Measurements from ENCODE around the gene HHEX.

The HHEX gene

GRCh38 chr10:92720831-92721165 is 31.0 kb downstream of the HHEX start:
- TF ChIP-seq CTCF (IDR thresholded peaks at IDR 0.05; ENCODE audit: borderline replicate concordance, insufficient read depth, low read depth, low read length): no peak

GRCh38 chr10:92722349-92722748 is 32.6 kb downstream of the HHEX start:
- TF ChIP-seq CTCF (IDR thresholded peaks at IDR 0.05; ENCODE audit: borderline replicate concordance, insufficient read depth, low read depth, low read length): no peak
- H3K4me3 ChIP-seq (ENCODE audit: low read depth, low read length): no peak overlapping the region

More at GRCh38 chr10:92720831-92721165, 31.0 kb downstream of the HHEX start:
- H3K4me3 ChIP-seq (ENCODE audit: low read depth, low read length): no peak overlapping the region

- no peak overlapping the region for H3K4me3 ChIP-seq (ENCODE audit: low read depth, low read length)
- TF ChIP-seq CTCF (IDR thresholded peaks at IDR 0.05; ENCODE audit: borderline replicate concordance, insufficient read depth, low read depth, low read length): no peak
Measured at GRCh38 chr10:92727141-92727540, 37.4 kb downstream of the HHEX start.

DNA sequence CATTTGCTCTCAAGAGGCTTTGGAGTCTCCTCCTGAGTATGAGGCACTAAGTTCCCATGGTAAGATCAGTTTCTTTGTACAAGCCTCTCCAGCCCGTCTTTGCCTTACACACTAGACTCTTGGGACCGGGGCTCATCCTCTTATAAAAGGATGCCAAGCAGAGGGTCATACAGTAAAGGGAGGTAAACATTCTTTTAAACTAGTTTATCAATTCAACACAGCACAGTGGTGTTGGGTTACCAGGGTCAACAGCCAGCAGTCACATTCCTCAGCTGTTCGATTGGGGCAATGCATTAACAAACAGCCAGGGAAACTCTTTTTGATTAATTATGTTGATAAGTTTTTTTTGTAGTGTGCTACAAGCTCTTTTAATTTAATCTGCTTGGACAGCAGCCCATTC is 37.8 kb downstream of the HHEX start:
- H3K4me3 ChIP-seq (ENCODE audit: low read depth, low read length): no peak overlapping the region
- no peak for TF ChIP-seq CTCF (IDR thresholded peaks at IDR 0.05; ENCODE audit: borderline replicate concordance, insufficient read depth, low read depth, low read length)

DNA sequence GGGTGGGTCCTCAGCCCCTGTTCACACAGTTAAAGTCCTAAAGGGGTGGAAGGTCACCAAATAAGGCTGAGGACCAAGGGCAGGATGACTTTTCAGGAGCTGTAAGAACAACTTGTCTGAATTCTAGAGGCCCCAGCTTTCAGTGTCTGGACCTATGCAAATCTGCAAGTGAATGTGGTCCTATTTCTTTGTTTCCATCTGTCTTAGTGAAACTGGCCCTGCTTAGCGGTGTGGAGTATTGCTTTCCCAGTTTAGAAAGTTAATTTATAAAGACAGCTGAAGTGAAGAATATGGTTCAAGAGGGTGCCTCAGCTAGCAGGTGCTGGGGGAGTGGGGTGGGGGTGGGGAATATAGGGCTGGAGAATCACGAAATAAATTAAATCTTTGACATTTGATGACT is 40.1 kb downstream of the HHEX start:
- TF ChIP-seq CTCF (IDR thresholded peaks at IDR 0.05; ENCODE audit: borderline replicate concordance, insufficient read depth, low read depth, low read length): no peak
- H3K4me3 ChIP-seq (ENCODE audit: low read depth, low read length): no peak overlapping the region

- TF ChIP-seq CTCF (IDR thresholded peaks at IDR 0.05; ENCODE audit: borderline replicate concordance, insufficient read depth, low read depth, low read length): no peak
- no peak overlapping the region for H3K4me3 ChIP-seq (ENCODE audit: low read depth, low read length)
Measured at GRCh38 chr10:92732958-92733357, 43.2 kb downstream of the HHEX start.

DNA sequence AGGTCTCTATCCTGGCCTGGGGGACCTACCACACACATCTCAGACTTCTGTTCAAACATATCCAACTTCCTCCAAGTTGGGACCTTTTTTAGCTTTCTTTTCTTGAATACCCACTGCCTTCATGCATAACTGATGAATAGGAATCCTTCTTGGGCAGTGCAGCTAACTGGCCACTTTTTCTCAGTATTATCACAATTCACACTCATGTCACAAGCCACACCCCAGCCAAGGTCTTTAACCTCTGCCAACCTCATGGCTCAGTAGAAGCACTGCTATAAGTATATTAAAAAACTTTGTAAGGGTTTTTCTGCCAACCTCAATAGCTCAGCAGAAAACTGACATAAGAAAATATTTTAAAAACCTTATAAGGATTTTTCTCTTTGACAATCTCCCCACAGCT is 44.5 kb downstream of the HHEX start:
- H3K4me3 ChIP-seq (ENCODE audit: low read depth, low read length): no peak overlapping the region
- TF ChIP-seq CTCF (IDR thresholded peaks at IDR 0.05; ENCODE audit: borderline replicate concordance, insufficient read depth, low read depth, low read length): no peak
